Kidney epithelial cell (primary cell): ENCODE results near the gene SKAP2. TPM values are rescaled to one million over a fixed set of nuclear protein-coding genes. Genes with fewer than 3 reads are reported as not detected.

Experiments
- DNase-seq: peaks from one replicate; pipeline ENCODE4 v3.0.0-alpha.2; 2010; ENCODE audit warnings: low read depth
- H3K27me3 ChIP-seq: 2 replicates; pipeline ENCODE4 v1.6.0; 2011; ENCODE audit warnings: low read length; ENCODE audit not compliant: control insufficient read depth, insufficient read depth
- H3K36me3 ChIP-seq: 2 replicates; pipeline ENCODE4 v1.5.1; 2011; ENCODE audit warnings: low read length; ENCODE audit not compliant: control insufficient read depth, insufficient read depth
- H3K4me3 ChIP-seq: 2 replicates; pipeline ENCODE4 v1.5.1; 2011; ENCODE audit warnings: low read depth, mild to moderate bottlenecking, control low read depth, low read length
- total RNA-seq: library from RNA; depleted of rRNA; stranded (reverse); fragments of >200 nt; gene quantifications from 2 replicates; pipeline ENCODE4 v1.2.3, GENCODE V29; 2015
- TF ChIP-seq, protein P1 (sequence below): IDR thresholded peaks from 2 replicates; pipeline ENCODE4 v1.5.1; 2011; ENCODE audit warnings: mild to moderate bottlenecking, moderate library complexity, low read length, control low read depth, inconsistent platforms; ENCODE audit not compliant: insufficient read depth, poor library complexity, severe bottlenecking

SKAP2 gene
- total RNA-seq, 1 donor from 2014 or later: 35.6 TPM

DNA sequence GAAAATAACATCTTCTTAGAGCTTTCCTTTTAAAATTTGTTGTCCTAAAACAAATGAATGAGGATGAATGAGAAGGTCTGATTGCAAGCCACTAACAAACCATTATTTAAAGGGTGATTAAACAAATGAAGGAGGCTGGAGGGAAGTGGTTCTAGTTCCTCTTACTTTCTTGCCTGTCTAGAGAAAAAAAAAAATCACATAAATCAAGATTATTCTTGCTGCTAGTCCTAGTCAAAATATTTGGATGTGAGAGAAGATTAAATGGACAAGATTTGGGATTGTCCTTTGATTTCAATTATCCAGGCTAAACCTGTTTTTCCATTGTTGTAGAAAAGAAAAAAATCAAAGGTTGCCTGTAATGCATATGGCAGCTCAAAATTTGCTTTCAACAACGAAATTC is 3.3 kb downstream of the SKAP2 start:
- no peaks in the 10 kb centered on the region for H3K36me3 ChIP-seq
- H3K4me3 ChIP-seq: no peak overlapping the region
- TF ChIP-seq, protein P1, sequence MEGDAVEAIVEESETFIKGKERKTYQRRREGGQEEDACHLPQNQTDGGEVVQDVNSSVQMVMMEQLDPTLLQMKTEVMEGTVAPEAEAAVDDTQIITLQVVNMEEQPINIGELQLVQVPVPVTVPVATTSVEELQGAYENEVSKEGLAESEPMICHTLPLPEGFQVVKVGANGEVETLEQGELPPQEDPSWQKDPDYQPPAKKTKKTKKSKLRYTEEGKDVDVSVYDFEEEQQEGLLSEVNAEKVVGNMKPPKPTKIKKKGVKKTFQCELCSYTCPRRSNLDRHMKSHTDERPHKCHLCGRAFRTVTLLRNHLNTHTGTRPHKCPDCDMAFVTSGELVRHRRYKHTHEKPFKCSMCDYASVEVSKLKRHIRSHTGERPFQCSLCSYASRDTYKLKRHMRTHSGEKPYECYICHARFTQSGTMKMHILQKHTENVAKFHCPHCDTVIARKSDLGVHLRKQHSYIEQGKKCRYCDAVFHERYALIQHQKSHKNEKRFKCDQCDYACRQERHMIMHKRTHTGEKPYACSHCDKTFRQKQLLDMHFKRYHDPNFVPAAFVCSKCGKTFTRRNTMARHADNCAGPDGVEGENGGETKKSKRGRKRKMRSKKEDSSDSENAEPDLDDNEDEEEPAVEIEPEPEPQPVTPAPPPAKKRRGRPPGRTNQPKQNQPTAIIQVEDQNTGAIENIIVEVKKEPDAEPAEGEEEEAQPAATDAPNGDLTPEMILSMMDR: no peak
- H3K27me3 ChIP-seq: no peaks in the 10 kb centered on the region
- no peak for DNase-seq

DNA sequence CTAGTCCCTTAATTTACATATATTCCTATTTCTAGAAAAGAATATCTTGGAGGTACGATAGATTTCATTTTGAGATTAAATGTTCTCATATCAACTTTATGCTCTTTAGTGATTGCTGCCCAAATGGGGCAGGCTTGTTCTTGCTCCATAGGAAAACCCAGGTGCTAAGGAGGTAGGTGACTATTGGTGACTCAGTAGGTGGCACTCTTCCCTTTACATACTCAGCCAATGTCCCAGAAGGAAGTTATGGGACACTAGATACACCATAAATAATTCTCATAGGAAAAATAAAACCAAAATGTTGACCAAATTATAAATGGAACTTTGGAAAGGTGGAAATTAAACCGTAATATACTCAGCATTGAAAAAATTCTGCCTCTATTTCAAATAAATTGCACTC is 4.0 kb downstream of the SKAP2 start:
- TF ChIP-seq, protein P1: peak; percentile 21
- H3K27me3 ChIP-seq: no peaks in the 10 kb centered on the region
- H3K36me3 ChIP-seq: no peaks in the 10 kb centered on the region
- no peak for DNase-seq
- no peak overlapping the region for H3K4me3 ChIP-seq

DNA sequence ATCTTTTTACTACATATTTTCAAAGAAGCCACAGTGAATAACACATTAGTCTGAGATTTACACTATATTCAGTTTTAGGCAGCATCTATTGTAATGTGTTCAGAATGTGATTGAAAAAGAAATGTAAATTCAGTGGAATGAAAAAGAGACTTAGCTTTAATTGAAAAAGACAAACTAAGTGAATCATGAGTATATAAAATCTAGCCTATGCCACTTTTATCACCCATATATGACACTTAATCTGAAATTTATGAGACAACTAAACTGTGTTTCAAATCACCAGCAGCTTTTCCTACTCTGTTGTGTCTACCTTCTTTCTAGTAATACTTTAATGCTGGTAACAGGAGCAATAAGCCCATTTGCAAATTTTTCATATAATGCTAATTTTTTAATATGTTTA is 4.7 kb downstream of the SKAP2 start:
- TF ChIP-seq, protein P1: no peak
- Histone ChIP-seq H3K27me3 (no peaks in the 10 kb centered on the region), H3K4me3 (no peak overlapping the region), H3K36me3 (no peaks in the 10 kb centered on the region)
- DNase-seq: no peak

DNA sequence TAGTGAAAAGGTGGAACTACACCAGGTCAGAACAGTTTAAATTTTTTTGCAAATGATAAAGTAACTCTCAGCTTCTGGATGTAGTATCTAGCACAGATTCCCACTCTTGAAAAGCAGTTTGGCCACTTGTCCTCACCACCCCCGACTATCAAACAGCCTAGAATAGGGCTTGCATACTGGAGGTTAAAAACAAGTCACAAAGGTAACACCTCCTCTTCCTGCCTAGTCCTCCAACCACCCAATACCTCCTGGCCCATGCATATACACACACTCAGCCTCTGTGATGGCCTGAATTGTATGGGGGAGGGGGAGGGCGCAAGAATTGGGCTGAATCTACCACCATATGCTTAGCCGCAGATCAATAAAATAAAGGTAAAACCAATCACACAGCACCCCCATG is 5.7 kb downstream of the SKAP2 start:
- Histone ChIP-seq H3K27me3 (no peaks in the 10 kb centered on the region), H3K4me3 (no peak overlapping the region), H3K36me3 (no peaks in the 10 kb centered on the region)
- TF ChIP-seq, protein P1: no peak
- no peak for DNase-seq

DNA sequence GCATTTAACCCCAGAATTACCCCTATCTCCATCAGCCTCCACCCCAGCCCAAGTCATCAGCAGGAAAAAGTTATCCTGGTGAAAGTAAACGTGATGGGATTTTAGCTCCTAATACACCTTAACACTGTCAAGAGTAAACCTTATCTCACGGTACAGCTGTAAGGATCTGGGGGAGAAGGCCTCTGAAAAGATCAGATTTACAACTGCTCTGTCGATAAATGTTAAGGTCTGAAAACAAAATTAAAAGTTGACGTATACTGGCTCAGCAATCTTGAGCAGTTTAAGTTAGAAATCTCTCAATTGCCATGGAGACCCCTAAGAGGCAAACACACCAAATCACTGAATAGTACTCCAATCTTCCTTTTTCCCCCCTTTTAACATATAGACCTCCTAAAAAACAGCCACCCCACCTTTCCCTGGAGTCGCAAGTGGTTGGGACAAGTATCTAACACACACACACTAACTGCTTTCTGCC is 6.1 kb downstream of the SKAP2 start:
- H3K36me3 ChIP-seq: no peaks in the 10 kb centered on the region
- H3K27me3 ChIP-seq: no peaks in the 10 kb centered on the region
- DNase-seq: no peak
- TF ChIP-seq, protein P1: no peak
- no peak overlapping the region for H3K4me3 ChIP-seq

DNA sequence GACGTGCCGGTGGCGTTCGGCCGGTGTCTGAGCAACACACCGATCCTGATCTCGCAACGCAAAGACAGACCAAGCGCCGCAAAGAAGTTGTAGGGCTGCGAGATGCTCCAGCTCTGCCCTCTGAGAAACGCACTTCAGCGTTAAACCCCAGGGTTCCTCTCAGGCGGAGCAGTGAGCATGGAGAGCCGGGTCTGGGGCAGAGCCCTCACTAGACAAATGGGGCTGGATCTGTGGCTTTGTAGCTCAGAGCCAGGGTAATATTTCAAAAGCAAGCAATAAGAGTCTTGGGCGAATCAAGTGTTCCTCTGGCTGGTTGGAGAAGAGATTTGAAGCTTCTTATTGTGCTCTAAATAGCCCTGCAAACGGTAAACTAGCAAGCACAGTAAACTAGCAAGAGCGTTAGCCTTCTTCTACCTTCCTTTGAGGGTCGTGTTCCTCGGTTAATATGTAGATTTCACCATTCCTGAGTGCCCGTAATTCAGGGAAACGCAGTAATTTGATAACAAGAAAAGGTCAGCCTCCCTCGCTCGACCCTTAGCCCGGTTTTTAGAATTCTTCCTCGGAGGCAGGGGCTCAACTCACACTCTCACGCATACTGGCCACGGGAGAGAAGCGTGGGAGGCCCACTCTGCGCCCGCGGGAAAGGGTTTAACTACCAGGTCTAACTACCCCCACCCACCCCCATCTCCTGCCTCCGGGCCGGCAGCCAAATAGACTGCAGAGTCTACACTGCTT is 6.7 kb downstream of the SKAP2 start:
- DNase-seq: no peak
- TF ChIP-seq, protein P1: no peak
- H3K27me3 ChIP-seq: no peaks in the 10 kb centered on the region
- H3K4me3 ChIP-seq: peak overlapping the region; percentile 30
- H3K36me3 ChIP-seq: peaks cover 2% of the 10 kb centered on the region
